SK-N-SH (cell line): ENCODE measurements around the gene PIP5K1B. TPM values are rescaled to one million over a fixed set of nuclear protein-coding genes. Genes with fewer than 3 reads are reported as not detected.

Experiments
- CTCF ChIA-PET: fragments of 300-600, 350-600 bp; formaldehyde crosslinking; extraction: SDS; loops from one replicate; lab custom pipeline; 2021; lab: Yijun Ruan, JAX
- POLR2A ChIA-PET: fragments of 350-600 bp; sonication (Branson Sonifier 250); formaldehyde crosslinking; extraction: SDS; loops from one replicate; lab custom pipeline; 2020; ENCODE audit warnings: antibody characterized with exemption, inconsistent platforms; lab: Yijun Ruan, JAX
- DNase-seq: peaks from one replicate; pipeline ENCODE4 v3.0.0; 2012
- H2AFZ ChIP-seq: fragments of 200-600 bp; sonication (generic); 2 replicates; pipeline ENCODE4 v1.8.1; 2016; ENCODE audit warnings: antibody characterized with exemption, mild to moderate bottlenecking, low read depth
- H3F3A ChIP-seq: fragments of 200-600 bp; sonication (generic); replicated peaks from 2 replicates; pipeline ENCODE3; 2016; ENCODE audit warnings: antibody characterized with exemption, mild to moderate bottlenecking; ENCODE audit not compliant: insufficient read depth
- H3K27ac ChIP-seq, 2 experiments: fragments of 200-500 bp in 1 of 2; fragments of 200-600 bp in 1 of 2; sonication (Bioruptor generic) in 1 of 2; sonication (generic), shearing (Covaris generic) in 1 of 2; 2 replicates each; pipeline versions ENCODE4 v1.5.1 to v1.6.1; 2014 to 2016; ENCODE audit warnings: low read depth in 2 of 2, inconsistent platforms in 1 of 2, low read length in 1 of 2, mild to moderate bottlenecking in 1 of 2, mixed read lengths in 1 of 2
- H3K27me3 ChIP-seq: fragments of 200-600 bp; sonication (generic), shearing (Covaris generic); 2 replicates; pipeline ENCODE4 v1.6.1; 2016; ENCODE audit warnings: mixed run types; ENCODE audit not compliant: insufficient read depth
- H3K36me3 ChIP-seq, 2 experiments: fragments of 200-500 bp in 1 of 2; fragments of 200-600 bp in 1 of 2; sonication (Bioruptor generic) in 1 of 2; sonication (generic) in 1 of 2; replicated peaks in 1 of 2; 2 replicates each; pipeline versions ENCODE3 to v1.5.1; 2014 to 2016; ENCODE audit warnings: low read length in 1 of 2, mild to moderate bottlenecking in 1 of 2; ENCODE audit not compliant: insufficient read depth in 2 of 2, control insufficient read depth in 1 of 2
- H3K4me1 ChIP-seq, 2 experiments: fragments of 200-500 bp in 1 of 2; fragments of 200-600 bp in 1 of 2; sonication (Bioruptor generic) in 1 of 2; sonication (generic), shearing (Covaris generic) in 1 of 2; 2 replicates each; pipeline versions ENCODE4 v1.5.1 to v1.6.1; 2014 to 2016; ENCODE audit warnings: low read depth in 1 of 2, low read length in 1 of 2, mixed run types in 1 of 2; ENCODE audit not compliant: insufficient read depth in 2 of 2, control insufficient read depth in 1 of 2
- H3K4me2 ChIP-seq: fragments of 200-600 bp; sonication (generic), shearing (Covaris generic); 2 replicates; pipeline ENCODE4 v1.6.1; 2017; ENCODE audit warnings: mixed run types
- H3K4me3 ChIP-seq, 2 experiments: fragments of 200-500 bp in 1 of 2; fragments of 200-600 bp in 1 of 2; sonication (Bioruptor generic) in 1 of 2; sonication (generic), shearing (Covaris generic) in 1 of 2; 2 replicates each; pipeline versions ENCODE4 v1.5.1 to v1.8.1; 2014 to 2016; ENCODE audit warnings: low read depth in 2 of 2, inconsistent platforms in 1 of 2, low read length in 1 of 2, mild to moderate bottlenecking in 1 of 2, mixed read lengths in 1 of 2, moderate library complexity in 1 of 2
- H3K79me2 ChIP-seq: fragments of 200-600 bp; sonication (generic); 2 replicates; pipeline ENCODE4 v1.8.1; 2017; ENCODE audit warnings: mild to moderate bottlenecking; ENCODE audit not compliant: insufficient read depth
- H3K9ac ChIP-seq: fragments of 200-600 bp; sonication (generic); 2 replicates; pipeline ENCODE4 v1.6.1; 2017; ENCODE audit warnings: mixed run types
- H3K9me2 ChIP-seq: fragments of 200-600 bp; sonication (generic); 2 replicates; pipeline ENCODE4 v1.6.1; 2017; ENCODE audit warnings: mixed run types
- H3K9me3 ChIP-seq: fragments of 200-600 bp; sonication (generic); 2 replicates; pipeline ENCODE4 v1.6.1; 2017; ENCODE audit warnings: mixed run types, mild to moderate bottlenecking, moderate library complexity
- H4K20me1 ChIP-seq: fragments of 200-600 bp; sonication (generic); 2 replicates; pipeline ENCODE4 v1.6.1; 2017; ENCODE audit warnings: mild to moderate bottlenecking, mixed run types; ENCODE audit not compliant: insufficient read depth
- CTCF ChIP-seq: fragments of 200-600 bp; sonication (generic); IDR thresholded peaks from 2 replicates; pipeline ENCODE4 v1.6.1; 2017; ENCODE audit warnings: antibody characterized with exemption, mild to moderate bottlenecking, moderate library complexity
- ELF1 ChIP-seq: IDR thresholded peaks from 2 replicates; pipeline ENCODE4 v1.4.0; 2012
- EZH2phosphoT487 ChIP-seq: fragments of 200-600 bp; sonication (generic); IDR thresholded peaks from 2 replicates; pipeline ENCODE4 v1.6.1; 2017; ENCODE audit warnings: low read depth, mixed run types, mild to moderate bottlenecking, antibody characterized with exemption, moderate library complexity, borderline replicate concordance
- FOSL2 ChIP-seq: IDR thresholded peaks from 2 replicates; pipeline ENCODE4 v1.4.0; 2012; ENCODE audit warnings: low read depth, mild to moderate bottlenecking, moderate library complexity, borderline replicate concordance
- FOXJ3 ChIP-seq: sonication (generic); formaldehyde crosslinking; IDR thresholded peaks from 2 replicates; pipeline ENCODE4 v1.5.1; 2020; ENCODE audit warnings: mild to moderate bottlenecking, missing genetic modification reagents
- GATA2 ChIP-seq: sonication (generic); formaldehyde crosslinking; IDR thresholded peaks from 2 replicates; pipeline ENCODE4 v1.5.0; 2020; ENCODE audit warnings: mild to moderate bottlenecking, missing genetic modification reagents
- JUND ChIP-seq: IDR thresholded peaks from 2 replicates; pipeline ENCODE4 v1.4.0; 2012
- MXI1 ChIP-seq: IDR thresholded peaks from 2 replicates; pipeline ENCODE4 v1.6.1; 2012; ENCODE audit warnings: mild to moderate bottlenecking, low read depth, low read length, improper control_type of control experiment
- NFIC ChIP-seq: IDR thresholded peaks from 2 replicates; pipeline ENCODE4 v1.4.0; 2012; ENCODE audit warnings: borderline replicate concordance
- NRF1 ChIP-seq: IDR thresholded peaks from 2 replicates; pipeline ENCODE4 v1.6.1; 2012; ENCODE audit warnings: low read depth, mild to moderate bottlenecking, low read length
- RAD21 ChIP-seq: IDR thresholded peaks from 2 replicates; pipeline ENCODE4 v1.6.1; 2012; ENCODE audit warnings: mild to moderate bottlenecking, low read length
- RCOR1 ChIP-seq: fragments of 150-350 bp; IDR thresholded peaks from 2 replicates; pipeline ENCODE4 v1.6.1; 2017; ENCODE audit warnings: antibody characterized with exemption, low read length
- REST ChIP-seq: IDR thresholded peaks from 2 replicates; pipeline ENCODE4 v1.6.1; 2012; ENCODE audit warnings: mild to moderate bottlenecking, low read depth, low read length, moderate library complexity
- SIN3A ChIP-seq: IDR thresholded peaks from 2 replicates; pipeline ENCODE4 v1.6.1; 2012; ENCODE audit warnings: low read depth, mild to moderate bottlenecking, low read length, moderate library complexity, borderline replicate concordance
- SMC3 ChIP-seq: IDR thresholded peaks from 2 replicates; pipeline ENCODE4 v1.6.1; 2012; ENCODE audit warnings: low read depth, low read length, improper control_type of control experiment
- TAF1 ChIP-seq: IDR thresholded peaks from 2 replicates; pipeline ENCODE4 v1.6.1; 2012; ENCODE audit warnings: low read depth, mild to moderate bottlenecking, low read length, moderate library complexity, borderline replicate concordance
- TCF12 ChIP-seq: IDR thresholded peaks from 2 replicates; pipeline ENCODE4 v1.4.0; 2012
- TEAD4 ChIP-seq: IDR thresholded peaks from 2 replicates; pipeline ENCODE4 v1.4.0; 2012; ENCODE audit warnings: mild to moderate bottlenecking, borderline replicate concordance; ENCODE audit not compliant: insufficient read depth
- WGBS: methylation state at CpG from one replicate; pipeline ENCODE4 v1.1.6; 2017; ENCODE audit warnings: low lambda C conversion rate; 5-methylcytosine and 5-hydroxymethylcytosine counted together
- polyA plus RNA-seq, 3 experiments: library from polyadenylated mRNA; depleted of rRNA; stranded (reverse); fragments of >200 nt; gene quantifications; 2 replicates each; pipeline ENCODE4 v1.2.3, GENCODE V29; 2012
- TF ChIP-seq, protein P1 (sequence below): IDR thresholded peaks from 2 replicates; pipeline ENCODE4 v1.4.0; 2012; ENCODE audit warnings: low read depth

Gene PIP5K1B
- polyA plus RNA-seq, 1 of the 3 experiments (the other 2 are of a cell fraction) = not detected

DNA sequence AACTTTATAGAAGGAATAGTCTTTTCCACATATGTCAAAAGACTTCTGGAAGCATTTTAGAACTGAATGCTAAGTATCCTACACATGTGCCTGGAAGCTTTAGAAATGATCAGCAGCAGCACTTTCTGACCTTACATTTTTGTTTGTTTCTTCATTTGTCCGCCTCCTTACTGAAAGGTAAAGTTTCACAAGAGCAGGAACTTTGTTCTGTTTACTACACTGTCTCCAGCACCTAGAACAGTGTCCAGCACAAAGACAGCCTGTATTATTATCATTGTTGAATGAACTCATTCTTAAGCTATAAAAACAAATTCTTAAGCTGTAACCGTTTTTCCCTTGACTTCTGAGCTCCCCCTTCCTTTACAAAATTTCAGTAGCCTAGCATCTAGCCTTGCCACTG, 14.8 kb downstream of the PIP5K1B start:
- CTCF ChIA-PET = interaction anchor here (0.7 to 1.4 kb wide), 4 partner anchors 9 to 164 kb away, joined by 3 to 4 read pairs (median 3); no protein-coding TSS in a partner anchor
- H3K4me1 ChIP-seq = no peaks in the 10 kb centered on the region
- TF ChIP-seq FOXJ3 (CRISPR knock-in tag) = no peak
- no peak for TF ChIP-seq JUND
- TF ChIP-seq TCF12 = no peak
- TF ChIP-seq, all 33 proteins: peak for 0
- no peaks in the 10 kb centered on the region for H3K79me2 ChIP-seq
- no peak overlapping the region for H2AFZ ChIP-seq
- H3K36me3 ChIP-seq = no peaks in the 10 kb centered on the region
- H3K9me3 ChIP-seq = no peaks in the 10 kb centered on the region
- H3K27ac ChIP-seq = no peak overlapping the region
- H3K4me3 ChIP-seq = no peak overlapping the region
- H3K9ac ChIP-seq = no peak overlapping the region
- H3K4me2 ChIP-seq = no peak overlapping the region
- H3F3A ChIP-seq = no peaks in the 10 kb centered on the region
- 0% methylated on average over 2 of the region's 2 CpGs for WGBS
- DNase-seq = no peak
- H3K9me2 ChIP-seq = no peaks in the 10 kb centered on the region
- no peaks in the 10 kb centered on the region for H4K20me1 ChIP-seq
- no peaks in the 10 kb centered on the region for H3K27me3 ChIP-seq
- POLR2A ChIA-PET = no interaction called here

DNA sequence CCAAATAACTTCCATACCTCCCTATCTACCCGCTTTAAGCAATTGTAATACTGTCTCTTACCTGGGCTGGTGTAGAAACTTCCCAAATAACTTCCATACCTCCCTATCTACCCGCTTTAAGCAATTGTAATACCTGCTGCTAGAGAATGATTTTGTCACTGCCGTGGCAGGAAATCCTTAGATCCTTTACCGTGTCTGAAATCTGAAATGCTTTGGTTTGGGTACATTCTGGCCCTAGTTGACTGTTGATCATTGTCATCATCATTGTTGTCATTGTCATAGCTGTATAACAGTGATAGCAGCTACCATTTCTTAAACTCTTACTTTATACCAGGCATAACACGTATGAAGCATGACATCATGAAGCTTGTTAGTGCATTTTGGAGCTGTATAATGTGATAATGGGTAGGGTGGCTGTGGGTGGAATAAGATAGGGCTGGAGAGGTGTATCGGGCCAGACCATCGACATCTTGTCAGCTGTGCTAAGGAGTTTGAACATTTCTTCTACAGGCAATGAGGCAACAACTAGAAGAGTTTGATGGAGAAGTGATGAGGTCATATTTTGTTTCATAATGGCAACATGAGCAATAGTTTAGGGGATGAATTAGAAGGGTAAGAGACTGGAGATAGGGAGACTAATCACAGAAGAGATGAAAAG, 15.7 kb downstream of the PIP5K1B start:
- no peak overlapping the region for H2AFZ ChIP-seq
- H3K27ac ChIP-seq = no peak overlapping the region
- no peaks in the 10 kb centered on the region for H3K9me3 ChIP-seq
- H3F3A ChIP-seq = no peaks in the 10 kb centered on the region
- no peak for DNase-seq
- CTCF ChIA-PET = no interaction called here
- no peaks in the 10 kb centered on the region for H3K79me2 ChIP-seq
- no peak for TF ChIP-seq ELF1
- no peak for TF ChIP-seq EZH2phosphoT487
- TF ChIP-seq NRF1 = no peak
- no peak for TF ChIP-seq SMC3
- TF ChIP-seq TAF1 = no peak
- TF ChIP-seq, protein P1, sequence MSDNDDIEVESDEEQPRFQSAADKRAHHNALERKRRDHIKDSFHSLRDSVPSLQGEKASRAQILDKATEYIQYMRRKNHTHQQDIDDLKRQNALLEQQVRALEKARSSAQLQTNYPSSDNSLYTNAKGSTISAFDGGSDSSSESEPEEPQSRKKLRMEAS = no peak
- TF ChIP-seq RCOR1 = no peak
- TF ChIP-seq SIN3A = no peak
- no peak for TF ChIP-seq JUND
- no peak for TF ChIP-seq FOSL2
- no peak for TF ChIP-seq NFIC
- no peak for TF ChIP-seq TEAD4
- no peak for TF ChIP-seq CTCF
- no peak for TF ChIP-seq GATA2 (CRISPR knock-in tag)
- TF ChIP-seq RAD21 = no peak
- TF ChIP-seq FOXJ3 (CRISPR knock-in tag) = no peak
- no peak for TF ChIP-seq REST
- no peak for TF ChIP-seq MXI1
- TF ChIP-seq TCF12 = no peak
- H3K36me3 ChIP-seq = no peaks in the 10 kb centered on the region
- H3K4me2 ChIP-seq = no peak overlapping the region
- H3K9me2 ChIP-seq = no peaks in the 10 kb centered on the region
- no peaks in the 10 kb centered on the region for H4K20me1 ChIP-seq
- H3K9ac ChIP-seq = no peak overlapping the region
- 5% methylated on average over 7 of the region's 7 CpGs for WGBS
- no peaks in the 10 kb centered on the region for H3K27me3 ChIP-seq
- H3K4me3 ChIP-seq = no peak overlapping the region
- POLR2A ChIA-PET = no interaction called here
- no peaks in the 10 kb centered on the region for H3K4me1 ChIP-seq
